GM19043 (cell line): ENCODE measurements around the gene SPG11.
A peak's percentile ranks its signal among the peaks of the same experiment; 100 is the strongest.
"Not testable (repeated sequence)": the region's sequence is repeated elsewhere in the genome, so short reads cannot be mapped to it uniquely, and the experiment has no call there.

ENCODE experiments used
- ATAC-seq: cut with Tn5 transposase; IDR thresholded peaks from one replicate; pipeline ENCODE4 v1.9.1; 2021; ENCODE audit warnings: low read depth; ENCODE audit not compliant: unreplicated experiment

The SPG11 gene

DNA sequence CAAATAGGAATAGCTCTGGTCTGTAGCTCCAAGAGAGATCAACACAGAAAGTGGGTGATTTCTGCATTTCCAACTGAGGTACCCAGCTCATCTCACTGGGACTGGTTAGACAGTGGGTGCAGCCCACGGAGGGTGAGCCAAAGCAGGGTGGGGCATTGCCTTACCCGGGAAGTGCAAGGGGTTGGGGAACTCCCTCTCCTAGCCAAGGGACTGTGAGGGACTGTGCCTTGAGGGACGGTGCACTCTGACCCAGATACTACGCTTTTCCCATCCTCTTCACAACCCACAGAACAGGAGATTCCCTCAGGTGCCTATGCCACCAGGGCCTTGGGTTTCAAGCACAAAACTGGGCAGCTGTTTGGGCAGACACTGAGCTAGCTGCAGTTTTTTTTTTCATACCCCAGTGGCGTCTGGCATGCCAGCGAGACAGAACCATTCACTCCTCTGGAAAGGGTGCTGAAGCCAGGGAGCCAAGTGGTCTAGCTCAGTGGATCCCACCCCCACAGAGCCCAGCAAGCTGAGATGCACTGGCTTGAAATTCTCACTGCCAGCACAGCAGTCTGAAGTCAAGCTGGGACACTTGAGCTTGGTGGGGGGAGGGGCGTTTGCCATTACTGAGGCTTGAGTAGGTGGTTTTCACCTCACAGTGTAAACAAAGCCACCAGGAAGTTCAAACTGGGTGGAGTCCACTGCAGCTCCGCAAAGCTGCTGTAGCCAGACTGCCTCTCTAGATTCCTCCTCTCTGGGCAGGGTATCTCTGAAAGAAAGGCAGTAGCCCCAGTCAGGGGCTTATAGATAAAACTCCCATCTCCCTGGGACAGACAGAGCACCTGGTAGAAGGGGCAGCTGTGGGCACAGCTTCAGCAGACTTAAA lies 19.6 kb upstream of the SPG11 start:
- not testable (repeated sequence) for ATAC-seq

DNA sequence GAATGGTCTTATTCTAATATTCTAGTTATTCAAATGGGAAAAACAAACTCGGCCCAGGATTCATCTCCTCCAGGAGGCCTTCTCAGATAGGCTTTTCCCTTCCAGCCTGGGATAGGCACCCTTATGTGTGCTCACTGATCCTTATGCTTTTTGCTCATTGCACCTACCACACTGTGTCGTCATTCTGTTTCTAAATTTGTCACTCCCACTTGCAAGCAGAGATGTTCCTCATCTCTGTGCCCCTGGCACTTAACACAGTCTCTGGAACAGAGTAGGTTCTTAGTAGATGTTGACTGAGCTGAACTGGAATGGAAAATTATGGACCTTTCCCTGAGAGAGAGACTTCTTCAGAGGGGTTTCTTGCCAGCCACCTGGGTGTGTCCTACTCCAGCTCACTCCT lies 18.7 kb upstream of the SPG11 start:
- ATAC-seq: no peak

DNA sequence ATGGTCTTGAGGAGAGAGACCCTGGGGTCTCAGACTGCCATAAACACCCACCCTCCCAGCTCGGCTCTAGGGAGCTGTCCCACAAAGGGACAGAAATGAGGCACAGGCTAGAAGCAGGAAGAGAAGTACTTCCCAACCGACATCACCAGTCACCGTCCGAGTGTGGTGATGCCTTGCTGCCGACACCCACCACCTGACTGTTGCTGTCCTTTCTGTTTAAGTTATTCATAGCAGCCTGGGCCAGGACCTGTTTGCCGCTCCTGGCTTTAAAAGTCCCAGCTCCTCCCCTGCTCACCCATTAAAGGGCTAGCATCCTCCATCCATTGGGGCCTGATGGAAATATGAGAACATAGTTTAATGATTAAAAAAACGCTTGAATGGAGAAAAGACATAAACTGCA lies 13.2 kb upstream of the SPG11 start:
- ATAC-seq: no peak

DNA sequence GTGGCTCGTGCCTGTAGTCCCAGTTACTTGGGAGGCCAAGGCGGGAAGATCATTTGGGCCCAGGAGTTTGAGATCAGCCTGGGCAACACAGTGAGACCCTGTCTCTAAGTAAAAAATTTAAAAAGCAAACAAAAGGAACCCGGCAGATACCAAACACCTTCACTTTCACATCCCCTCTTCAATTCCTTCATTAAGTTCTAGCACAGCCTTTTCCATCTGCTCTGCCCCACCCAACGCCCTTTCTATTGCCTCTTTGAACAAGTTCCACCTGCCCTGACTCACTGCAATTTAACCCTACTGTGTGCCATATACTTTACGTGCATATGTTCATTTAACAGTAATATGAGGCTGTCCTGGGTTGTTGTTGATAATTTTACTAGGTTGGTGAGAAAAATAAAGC lies 12.4 kb upstream of the SPG11 start:
- ATAC-seq: no peak

DNA sequence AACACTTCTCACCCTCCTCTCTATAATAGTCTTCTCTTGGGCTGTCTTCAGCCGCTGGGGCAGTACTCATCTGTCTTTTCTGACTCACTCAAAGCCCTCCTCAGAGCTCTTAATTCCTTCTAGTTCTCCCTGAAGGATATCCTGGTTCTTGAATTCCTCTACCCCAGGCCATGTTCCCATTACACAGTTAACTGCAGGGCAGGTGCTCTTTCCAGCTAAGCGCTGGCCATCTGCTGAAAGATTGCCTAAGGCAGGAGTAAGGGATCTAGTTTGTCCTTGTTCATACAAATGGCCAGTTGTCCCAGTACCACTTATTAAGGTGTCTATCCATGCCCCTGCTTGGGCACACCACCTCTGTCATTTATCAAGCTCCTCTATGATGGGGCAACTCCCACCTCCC lies 10.2 kb upstream of the SPG11 start:
- no peak for ATAC-seq

DNA sequence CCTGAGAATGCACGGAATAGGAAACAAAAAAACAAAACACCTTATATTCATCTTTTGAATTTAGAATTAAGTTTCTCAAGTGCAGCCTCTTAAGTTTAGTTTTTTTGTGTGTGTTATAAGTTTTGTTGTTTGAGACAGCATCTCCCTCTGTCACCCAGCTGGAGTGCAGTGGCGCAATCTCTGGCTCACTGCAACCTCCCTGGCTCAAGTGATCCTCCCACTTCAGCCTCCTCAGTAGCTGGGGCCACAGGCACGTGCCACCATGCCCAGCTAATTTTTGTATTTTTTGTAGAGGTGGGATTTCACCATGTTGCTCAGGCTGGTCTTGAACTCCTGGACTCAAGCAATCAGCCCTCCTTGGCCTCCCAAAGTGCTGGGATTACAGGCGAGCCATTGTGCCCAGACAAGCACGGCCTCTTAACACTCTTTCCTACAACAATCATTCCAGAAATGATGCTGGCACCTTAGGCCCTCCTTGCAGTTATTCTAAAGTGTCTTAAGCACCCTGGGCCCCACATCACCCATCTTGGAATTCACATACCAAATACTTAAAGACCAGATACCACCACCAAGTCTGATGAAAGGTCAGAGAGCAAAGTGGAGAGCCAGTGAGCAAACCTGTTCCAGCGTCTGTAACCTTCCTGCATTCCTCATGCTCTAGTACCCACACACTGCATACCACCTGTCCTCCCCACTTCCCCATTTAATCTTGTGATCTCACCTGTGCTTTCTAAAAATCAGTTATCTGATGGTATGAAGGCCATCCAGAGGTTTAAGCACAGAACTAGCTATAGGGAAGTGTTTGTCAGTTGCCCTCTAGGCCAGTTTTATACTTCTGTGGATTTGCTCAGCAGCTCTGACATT lies 6.9 kb upstream of the SPG11 start:
- ATAC-seq: no peak

DNA sequence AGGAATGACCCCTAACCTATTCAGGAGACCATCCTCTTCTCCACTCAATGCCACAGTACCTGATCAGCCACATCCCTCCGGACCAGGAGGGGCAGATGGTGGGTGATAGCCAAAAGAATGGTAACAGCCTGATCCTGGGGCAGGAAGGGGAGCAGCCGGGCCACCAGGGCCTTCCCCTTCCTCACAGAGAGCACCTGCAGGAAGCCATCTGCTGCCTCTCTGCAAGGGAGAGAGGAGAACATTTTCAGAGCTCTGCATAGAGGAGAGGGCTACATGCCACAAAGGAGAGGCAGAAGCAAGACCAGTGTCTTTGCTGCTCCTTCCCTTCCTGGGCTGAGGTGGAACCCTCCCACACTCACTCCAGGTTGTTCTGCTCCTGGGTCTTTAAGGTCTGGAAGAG lies 5.5 kb upstream of the SPG11 start:
- ATAC-seq: no peak

DNA sequence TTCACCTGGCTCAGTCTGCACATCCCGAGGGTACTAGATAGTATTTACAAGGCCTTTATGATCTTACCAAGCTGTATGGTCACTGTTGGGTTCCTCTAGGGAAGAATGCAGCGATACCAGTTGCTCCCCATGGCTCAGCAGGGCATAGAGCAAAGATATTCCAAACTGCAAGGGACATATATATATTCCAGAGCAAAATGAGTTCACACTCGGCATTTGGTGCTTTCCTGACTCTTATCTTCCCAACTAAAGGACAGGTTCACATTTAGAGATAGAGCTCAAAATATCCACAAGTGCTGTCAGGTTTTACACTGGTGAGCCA lies 3.5 kb upstream of the SPG11 start:
- ATAC-seq: no peak

DNA sequence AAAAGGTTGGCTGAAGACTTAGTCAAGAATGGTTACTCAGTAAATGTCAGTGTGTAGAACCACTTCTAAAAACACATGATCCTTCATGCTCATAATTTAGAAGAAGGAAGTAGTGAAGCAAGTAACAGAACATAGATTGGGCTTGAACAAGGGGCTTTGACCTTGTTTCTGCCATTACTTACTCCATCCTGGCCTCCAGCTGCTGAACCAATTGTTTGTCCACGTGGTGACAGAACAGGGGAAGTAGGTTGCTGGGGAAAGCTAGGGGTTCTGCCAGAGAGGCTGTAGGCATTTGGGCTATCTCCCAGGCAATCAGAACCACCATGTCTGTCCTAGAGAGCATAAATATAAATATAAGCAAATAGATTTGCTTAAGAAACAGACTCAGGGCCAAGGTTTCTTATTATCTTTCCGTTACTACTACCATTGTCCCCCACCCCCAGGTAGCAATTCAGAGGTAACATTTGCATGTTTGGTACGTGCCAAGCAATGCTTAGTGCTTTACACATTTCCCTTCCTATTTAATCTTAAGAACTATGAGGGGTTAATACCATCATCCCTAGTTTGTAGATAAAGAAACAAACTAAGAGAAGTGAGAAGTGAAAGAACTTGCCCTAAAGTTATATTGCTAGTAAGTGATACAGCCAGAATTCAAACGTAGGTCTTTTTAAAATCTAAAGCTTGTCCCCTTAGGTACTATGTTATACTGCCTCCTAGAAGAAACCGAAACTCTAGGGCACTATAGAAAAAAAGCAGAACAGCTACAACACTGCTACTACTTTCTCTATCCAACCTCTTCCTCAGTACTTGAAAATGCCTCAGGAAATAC lies 3.0 kb upstream of the SPG11 start:
- no peak for ATAC-seq

DNA sequence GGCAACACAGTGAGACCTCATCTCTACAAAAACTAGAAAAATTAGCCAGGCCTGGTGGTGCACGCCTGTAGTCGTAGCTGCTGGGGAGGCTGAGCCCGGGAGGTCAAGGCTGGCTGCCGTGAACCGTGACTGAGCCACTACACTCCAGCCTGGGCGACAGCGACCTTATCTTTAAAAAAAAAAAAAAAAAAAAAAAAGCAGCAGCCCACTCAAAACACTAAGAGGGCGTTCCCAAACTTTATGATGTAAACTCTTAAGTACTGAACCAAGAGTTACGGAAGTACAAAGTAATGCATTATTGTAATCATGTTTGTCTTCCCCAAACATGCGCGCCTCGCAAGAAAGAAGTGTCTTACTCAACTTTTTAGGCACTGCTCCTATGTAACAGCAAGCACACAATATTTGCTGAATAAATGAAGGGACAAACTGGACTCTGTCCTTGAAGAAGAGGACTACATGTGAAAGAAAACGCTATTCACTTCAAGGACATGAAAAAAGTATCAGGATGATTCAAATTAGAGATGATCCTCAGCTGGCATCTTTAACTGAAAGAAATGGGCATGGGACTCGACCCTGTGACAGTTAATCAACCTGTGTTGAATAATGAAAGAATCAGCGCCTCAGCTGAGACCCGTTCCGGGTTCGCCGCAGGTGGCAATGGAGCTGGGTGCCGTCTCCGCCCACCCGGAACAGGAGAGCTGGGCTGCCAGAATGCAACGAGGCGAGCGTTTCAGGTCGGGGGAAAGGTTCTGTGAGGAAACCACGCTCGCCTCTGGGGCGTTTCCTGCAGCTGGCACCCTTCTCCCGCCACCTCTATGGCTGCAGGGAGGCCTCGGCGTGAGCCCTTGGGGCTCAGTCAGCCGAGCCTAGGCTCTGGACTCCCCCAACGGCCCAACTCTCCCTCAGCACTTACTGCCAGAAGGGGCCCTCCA lies 718 bp downstream of the SPG11 start:
- peak; percentile 30 for ATAC-seq

DNA sequence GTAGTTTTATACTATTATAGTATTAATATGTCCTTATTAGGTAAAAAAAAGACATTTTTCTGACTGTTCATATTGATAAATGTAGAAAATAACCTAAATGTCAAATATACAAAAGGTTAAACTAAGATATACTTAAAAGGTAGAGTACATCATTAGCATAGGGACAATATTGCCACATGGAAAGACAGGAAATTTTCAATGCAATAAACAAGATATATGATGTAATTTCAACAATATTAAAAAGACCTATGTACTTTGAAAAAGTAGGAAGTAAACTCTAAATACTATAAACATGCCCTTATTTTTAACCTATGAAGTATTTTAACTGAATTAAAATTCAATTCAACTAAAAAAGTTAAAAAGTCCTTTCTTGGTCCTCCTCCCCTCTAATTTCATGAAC lies 1.9 kb downstream of the SPG11 start:
- ATAC-seq: no peak

DNA sequence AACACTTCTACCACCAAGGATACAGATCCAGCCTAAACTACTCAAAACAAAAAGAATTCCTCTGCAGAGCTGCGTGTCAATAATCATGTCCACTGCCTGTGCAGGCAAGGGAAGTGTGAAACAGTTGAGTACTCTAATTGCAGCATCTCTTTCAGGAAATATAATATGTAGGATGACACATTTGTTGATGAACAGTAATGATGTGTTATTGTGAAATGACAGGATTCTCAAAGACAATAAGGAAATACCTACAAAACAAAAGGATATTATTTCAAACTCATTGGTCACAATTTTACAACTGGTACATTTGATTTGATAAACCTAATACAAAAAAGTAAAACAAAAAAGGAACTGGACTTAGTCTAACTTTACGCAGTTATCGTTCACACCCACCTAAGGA lies 4.4 kb downstream of the SPG11 start:
- ATAC-seq: no peak

DNA sequence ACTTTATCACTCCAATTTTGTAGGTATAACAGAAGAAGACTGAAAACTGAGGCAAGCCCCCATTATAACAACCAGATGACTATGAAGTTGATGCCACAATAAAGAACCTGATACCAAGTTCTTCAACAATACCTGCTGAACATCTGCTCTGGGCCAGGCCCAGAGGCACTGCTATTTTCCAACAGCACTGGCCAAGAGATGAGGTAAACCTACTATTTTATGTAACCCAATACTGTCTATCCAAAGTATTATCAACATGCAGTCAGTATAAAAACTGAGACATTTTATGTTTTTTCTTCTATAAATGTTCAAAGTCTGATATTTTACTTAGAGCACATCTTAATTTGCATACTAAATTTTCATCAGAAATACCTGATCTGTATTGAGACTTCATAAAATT lies 6.1 kb downstream of the SPG11 start:
- ATAC-seq: no peak

DNA sequence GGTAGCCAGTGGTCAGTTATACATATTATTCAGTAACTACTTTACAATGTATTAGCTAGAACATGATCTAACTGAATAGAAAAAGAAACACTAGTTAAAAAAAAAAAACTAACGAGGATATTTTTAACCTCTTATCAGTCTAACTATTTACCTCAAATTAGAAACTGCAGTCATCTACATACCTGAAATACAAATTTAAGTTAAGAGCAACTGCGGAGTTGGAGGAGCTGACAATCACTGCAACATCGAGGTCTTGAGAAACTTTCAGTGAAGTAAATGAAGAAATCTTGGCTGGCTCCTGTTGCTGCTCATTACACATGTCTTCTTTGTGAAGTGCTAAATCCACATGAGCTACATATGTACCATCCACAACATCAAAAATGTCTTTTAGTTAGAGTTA lies 6.5 kb downstream of the SPG11 start:
- no peak for ATAC-seq

DNA sequence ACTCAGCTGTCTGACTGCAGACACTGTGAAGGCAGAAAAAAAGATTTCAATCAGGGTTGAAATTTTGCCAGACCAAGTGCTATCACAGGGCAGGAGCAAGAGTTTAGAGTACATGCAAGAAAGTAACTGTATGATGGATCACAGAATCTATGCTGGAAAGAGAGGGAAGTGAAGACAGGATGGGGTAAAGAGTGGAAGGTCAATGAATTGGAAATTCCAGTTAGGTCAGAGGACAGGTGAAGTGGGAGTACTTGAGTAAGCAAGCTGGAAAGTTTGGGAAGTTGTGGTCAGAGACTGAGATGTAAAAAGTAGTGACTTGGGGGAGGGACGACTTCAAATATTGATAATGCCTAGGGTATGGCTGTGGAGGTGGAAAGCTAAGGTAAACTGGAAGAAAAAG lies 7.2 kb downstream of the SPG11 start:
- ATAC-seq: no peak

DNA sequence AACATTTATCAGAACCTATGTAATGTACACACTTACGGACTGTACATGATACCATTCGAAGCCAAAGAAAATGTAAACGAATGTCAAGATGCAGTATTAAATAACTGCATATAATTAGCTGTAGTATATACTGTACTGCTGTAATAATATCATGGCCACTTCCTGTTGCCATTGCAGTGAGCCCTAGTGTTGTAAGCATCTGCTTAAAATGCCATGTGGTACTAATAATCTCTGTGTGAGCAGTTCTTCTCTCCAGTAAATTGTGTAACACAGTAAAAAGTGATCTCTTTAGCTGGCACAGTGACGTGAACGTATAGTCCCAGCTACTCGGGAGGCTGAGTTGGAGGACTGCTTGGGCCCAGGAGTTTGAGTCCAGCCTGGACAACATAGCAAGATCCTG lies 8.6 kb downstream of the SPG11 start:
- ATAC-seq: no peak

DNA sequence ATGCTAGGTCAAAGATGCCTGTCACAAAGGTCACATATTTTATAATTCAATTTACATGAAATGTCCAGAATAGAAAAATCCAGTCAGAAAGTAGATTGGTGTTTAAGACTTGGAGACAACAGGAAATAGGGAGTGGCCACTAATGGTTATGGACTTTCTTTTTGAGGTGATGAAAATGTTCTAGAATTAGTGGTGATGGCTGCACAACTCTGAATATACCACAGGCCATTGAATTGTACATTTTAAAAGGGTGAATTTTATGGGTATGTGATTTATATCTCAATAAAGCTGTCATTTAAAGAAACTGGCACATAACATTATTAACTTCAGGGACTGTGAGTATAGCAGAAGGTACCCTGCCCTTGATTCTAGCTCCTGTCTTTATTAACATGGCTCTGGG lies 15.8 kb downstream of the SPG11 start:
- ATAC-seq: no peak

DNA sequence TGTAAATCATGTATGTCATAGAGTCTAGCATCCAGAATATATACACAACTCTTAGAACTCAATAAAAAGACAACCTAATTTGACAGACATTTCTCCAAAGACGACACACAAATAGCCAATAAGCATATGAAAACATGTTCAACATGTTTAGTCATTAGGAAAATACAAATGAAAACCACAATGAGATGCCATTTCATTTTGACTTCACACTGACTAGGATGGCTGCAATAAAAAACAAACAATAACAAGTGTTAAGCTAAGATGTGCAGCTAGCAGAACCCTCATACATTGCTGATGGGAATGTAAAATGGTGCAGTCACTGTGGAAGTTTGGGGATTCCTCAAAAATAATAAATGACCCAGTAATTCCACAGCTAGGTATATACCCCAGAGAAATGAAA lies 16.4 kb downstream of the SPG11 start:
- no peak for ATAC-seq

DNA sequence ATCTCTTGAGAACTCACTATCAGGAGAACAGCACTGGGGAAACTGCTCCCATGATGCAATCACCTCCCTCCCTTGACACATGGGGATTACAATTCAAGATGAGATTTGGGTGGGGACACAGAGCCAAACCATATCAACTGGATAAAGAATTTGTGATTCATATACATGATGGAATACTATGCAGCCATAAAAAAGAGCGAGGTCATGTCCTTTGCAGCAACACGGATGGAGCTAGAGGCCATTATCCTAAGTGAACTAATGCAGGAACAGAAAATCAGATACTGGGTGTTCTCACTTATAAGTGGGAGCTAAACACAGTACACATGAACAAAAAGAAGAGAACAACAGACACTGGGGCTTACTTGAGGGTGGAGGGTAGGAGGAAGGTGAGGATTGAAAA lies 17.0 kb downstream of the SPG11 start:
- ATAC-seq: no peak

DNA sequence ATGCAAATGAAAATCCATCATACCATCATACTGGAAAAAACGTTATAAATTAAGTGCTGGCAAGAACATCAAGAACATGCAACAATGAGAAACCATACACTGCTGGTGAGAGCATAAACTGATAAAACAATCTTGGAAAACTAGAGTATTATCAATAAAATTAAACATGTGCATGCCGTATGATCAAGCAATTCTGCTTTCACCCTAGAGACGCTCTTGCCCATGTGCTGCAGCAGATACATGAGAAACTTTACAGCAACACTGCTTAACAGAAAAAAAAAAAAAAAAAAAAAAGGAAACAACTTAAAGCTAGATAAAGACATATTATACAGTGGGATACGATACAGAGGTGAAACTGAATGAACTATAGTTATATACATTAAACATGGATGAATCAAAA lies 21.8 kb downstream of the SPG11 start:
- ATAC-seq: no peak
